GM12878 (cell line): ENCODE measurements around the gene ASIC2.

ENCODE experiments used
- EGR1 ChIP-seq, 2 experiments: IDR thresholded peaks; 1 replicate in 1 of 2; 2 replicates in 1 of 2; pipeline ENCODE4 v1.6.1; 2011 to 2012; ENCODE audit warnings: low read depth in 2 of 2, low read length in 2 of 2, borderline replicate concordance in 1 of 2, mild to moderate bottlenecking in 1 of 2, moderate library complexity in 1 of 2
- HDAC2 ChIP-seq: fragments of 200-600 bp; sonication (generic); IDR thresholded peaks from 2 replicates; pipeline ENCODE4 v1.6.1; 2017
- POLR2A ChIP-seq: IDR thresholded peaks from 2 replicates; pipeline ENCODE4 v1.6.1; 2011; ENCODE audit warnings: low read depth, mild to moderate bottlenecking, low read length
- POLR2AphosphoS5 ChIP-seq: IDR thresholded peaks from 2 replicates; pipeline ENCODE4 v1.6.1; 2011; ENCODE audit warnings: mild to moderate bottlenecking, low read length, inconsistent platforms
- SUZ12 ChIP-seq: fragments of 200-600 bp; sonication (generic); IDR thresholded peaks from one replicate; pipeline ENCODE4 v1.6.1; 2018; ENCODE audit warnings: antibody characterized with exemption, mild to moderate bottlenecking; ENCODE audit not compliant: unreplicated experiment
- TF ChIP-seq, protein P1 (sequence below): fragments of 450-650 bp; IDR thresholded peaks from 2 replicates; pipeline ENCODE4 v1.6.1; 2018; ENCODE audit warnings: borderline replicate concordance, mild to moderate bottlenecking; ENCODE audit not compliant: partially characterized antibody
- TF ChIP-seq, protein P2 (sequence below), 3 experiments: IDR thresholded peaks in 2 of 3; conservative IDR thresholded peaks in 1 of 3; 2 replicates each; pipeline ENCODE4 v1.5.1; 2011; ENCODE audit warnings: low read depth in 3 of 3, low read length in 3 of 3, mild to moderate bottlenecking in 3 of 3, control low read depth in 2 of 3, moderate library complexity in 2 of 3, inconsistent platforms in 1 of 3, mixed read lengths in 1 of 3; ENCODE audit not compliant: control insufficient read depth in 2 of 3, insufficient read depth in 1 of 3; ENCODE audit errors: extremely low read depth in 1 of 3

DNA sequence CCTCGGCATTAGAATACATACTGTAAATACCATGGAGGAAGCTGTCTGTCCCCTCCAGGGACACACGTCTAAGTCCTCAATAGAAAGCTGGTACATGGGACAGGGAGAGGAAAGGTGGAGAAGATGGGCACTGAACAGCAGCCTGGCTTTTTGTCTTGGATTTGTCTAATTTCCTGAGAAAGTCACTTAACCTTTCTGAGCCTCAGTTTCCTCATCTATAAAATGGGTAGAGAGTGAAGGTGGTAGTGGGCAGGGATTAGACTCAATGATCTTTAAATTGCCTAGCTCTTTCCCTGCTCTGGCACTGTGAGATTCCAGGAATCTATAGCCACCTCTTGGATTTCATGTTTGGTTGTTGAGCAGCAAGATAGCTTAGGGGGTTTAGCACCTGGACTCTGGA lies 96.2 kb downstream of the ASIC2 start:
- TF ChIP-seq POLR2AphosphoS5, result no peak
- TF ChIP-seq, protein P1, sequence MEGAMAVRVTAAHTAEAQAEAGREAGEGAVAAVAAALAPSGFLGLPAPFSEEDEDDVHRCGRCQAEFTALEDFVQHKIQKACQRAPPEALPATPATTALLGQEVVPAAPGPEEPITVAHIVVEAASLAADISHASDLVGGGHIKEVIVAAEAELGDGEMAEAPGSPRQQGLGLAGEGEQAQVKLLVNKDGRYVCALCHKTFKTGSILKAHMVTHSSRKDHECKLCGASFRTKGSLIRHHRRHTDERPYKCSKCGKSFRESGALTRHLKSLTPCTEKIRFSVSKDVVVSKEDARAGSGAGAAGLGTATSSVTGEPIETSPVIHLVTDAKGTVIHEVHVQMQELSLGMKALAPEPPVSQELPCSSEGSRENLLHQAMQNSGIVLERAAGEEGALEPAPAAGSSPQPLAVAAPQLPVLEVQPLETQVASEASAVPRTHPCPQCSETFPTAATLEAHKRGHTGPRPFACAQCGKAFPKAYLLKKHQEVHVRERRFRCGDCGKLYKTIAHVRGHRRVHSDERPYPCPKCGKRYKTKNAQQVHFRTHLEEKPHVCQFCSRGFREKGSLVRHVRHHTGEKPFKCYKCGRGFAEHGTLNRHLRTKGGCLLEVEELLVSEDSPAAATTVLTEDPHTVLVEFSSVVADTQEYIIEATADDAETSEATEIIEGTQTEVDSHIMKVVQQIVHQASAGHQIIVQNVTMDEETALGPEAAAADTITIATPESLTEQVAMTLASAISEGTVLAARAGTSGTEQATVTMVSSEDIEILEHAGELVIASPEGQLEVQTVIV, result no peak
- TF ChIP-seq, protein P2, sequence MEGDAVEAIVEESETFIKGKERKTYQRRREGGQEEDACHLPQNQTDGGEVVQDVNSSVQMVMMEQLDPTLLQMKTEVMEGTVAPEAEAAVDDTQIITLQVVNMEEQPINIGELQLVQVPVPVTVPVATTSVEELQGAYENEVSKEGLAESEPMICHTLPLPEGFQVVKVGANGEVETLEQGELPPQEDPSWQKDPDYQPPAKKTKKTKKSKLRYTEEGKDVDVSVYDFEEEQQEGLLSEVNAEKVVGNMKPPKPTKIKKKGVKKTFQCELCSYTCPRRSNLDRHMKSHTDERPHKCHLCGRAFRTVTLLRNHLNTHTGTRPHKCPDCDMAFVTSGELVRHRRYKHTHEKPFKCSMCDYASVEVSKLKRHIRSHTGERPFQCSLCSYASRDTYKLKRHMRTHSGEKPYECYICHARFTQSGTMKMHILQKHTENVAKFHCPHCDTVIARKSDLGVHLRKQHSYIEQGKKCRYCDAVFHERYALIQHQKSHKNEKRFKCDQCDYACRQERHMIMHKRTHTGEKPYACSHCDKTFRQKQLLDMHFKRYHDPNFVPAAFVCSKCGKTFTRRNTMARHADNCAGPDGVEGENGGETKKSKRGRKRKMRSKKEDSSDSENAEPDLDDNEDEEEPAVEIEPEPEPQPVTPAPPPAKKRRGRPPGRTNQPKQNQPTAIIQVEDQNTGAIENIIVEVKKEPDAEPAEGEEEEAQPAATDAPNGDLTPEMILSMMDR (IDR thresholded peaks at IDR 0.05 in 2 of 3, conservative IDR thresholded peaks at IDR 0.05 in 1 of 3; ENCODE audit: control insufficient read depth in 2 of 3, extremely low read depth in 1 of 3, insufficient read depth in 1 of 3, low read depth in 3 of 3, low read length in 3 of 3), result no peak
- no peak for TF ChIP-seq EGR1 (IDR thresholded peaks at IDR 0.05; ENCODE audit: borderline replicate concordance in 1 of 2, low read depth in 2 of 2, low read length in 2 of 2)
- TF ChIP-seq SUZ12, result no peak
- TF ChIP-seq HDAC2, result no peak
- no peak for TF ChIP-seq POLR2A
